ENCODE data around the gene NLGN3.

DNA sequence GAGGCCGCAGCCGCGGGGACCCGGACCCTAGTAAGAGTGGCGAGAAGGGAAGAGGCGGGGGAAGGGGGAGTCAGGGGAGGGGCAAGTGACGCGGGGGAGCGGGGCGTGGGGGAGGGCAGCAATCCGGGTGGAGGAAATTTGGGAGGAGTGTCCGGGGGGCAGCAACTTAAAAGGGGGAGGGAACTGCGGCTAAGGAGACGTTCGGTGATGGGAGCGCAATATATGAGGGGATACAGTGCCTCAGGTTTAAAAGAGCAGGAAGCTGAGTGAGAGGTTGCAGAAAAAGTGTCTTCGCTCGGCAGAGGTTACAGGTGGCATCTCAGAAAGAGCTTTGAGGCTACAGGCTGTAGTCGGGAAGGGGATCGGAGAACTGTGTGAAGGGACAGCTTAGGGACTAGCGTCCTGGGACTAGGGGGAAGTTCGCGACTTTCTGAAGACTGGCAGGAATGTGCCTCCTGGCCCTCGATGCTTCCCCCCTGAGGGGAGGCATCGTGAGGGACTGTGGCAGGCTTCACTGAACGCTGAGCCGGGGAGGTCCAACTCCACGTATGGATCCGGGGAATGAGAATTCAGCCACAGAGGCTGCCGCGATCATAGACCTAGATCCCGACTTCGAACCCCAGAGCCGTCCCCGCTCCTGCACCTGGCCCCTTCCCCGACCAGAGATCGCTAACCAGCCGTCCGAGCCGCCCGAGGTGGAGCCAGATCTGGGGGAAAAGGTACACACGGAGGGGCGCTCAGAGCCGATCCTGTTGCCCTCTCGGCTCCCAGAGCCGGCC lies 48.5 kb upstream of the NLGN3 start:
- TF ChIP-seq POLR2AphosphoS5 (IDR thresholded peaks at IDR 0.05; ENCODE audit: insufficient read depth, low read depth, low read length) (no peak), GATA2 (IDR thresholded peaks at IDR 0.05; ENCODE audit: insufficient read depth, insufficient read length, low read depth, low read length) (no peak), POLR2A (IDR thresholded peaks at IDR 0.05; ENCODE audit: low read depth, low read length) (no peak), JUN (IDR thresholded peaks at IDR 0.05; ENCODE audit: borderline replicate concordance, insufficient read depth, insufficient read length, low read depth) (no peak), EZH2 (IDR thresholded peaks at IDR 0.05; ENCODE audit: borderline replicate concordance, low read depth, low read length, severe bottlenecking) (no peak), MYC (IDR thresholded peaks at IDR 0.05; ENCODE audit: low read depth, low read length) (no peak), FOS (IDR thresholded peaks at IDR 0.05; ENCODE audit: borderline replicate concordance, insufficient read depth, low read length) (no peak)
- TF ChIP-seq, protein P1, sequence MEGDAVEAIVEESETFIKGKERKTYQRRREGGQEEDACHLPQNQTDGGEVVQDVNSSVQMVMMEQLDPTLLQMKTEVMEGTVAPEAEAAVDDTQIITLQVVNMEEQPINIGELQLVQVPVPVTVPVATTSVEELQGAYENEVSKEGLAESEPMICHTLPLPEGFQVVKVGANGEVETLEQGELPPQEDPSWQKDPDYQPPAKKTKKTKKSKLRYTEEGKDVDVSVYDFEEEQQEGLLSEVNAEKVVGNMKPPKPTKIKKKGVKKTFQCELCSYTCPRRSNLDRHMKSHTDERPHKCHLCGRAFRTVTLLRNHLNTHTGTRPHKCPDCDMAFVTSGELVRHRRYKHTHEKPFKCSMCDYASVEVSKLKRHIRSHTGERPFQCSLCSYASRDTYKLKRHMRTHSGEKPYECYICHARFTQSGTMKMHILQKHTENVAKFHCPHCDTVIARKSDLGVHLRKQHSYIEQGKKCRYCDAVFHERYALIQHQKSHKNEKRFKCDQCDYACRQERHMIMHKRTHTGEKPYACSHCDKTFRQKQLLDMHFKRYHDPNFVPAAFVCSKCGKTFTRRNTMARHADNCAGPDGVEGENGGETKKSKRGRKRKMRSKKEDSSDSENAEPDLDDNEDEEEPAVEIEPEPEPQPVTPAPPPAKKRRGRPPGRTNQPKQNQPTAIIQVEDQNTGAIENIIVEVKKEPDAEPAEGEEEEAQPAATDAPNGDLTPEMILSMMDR (IDR thresholded peaks at IDR 0.05; ENCODE audit: extremely low read depth in 1 of 2, insufficient read depth in 1 of 2, low read depth in 1 of 2, low read length in 2 of 2), result no peak
- TF ChIP-seq, protein P2, sequence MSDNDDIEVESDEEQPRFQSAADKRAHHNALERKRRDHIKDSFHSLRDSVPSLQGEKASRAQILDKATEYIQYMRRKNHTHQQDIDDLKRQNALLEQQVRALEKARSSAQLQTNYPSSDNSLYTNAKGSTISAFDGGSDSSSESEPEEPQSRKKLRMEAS (IDR thresholded peaks at IDR 0.05; ENCODE audit: insufficient read depth, insufficient read length), result no peak
